HG02763 (cell line): ENCODE results near the gene CD200.

Source experiments
- ATAC-seq: cut with Tn5 transposase; IDR thresholded peaks from one replicate; pipeline ENCODE4 v1.9.1; 2021; ENCODE audit warnings: mild to moderate bottlenecking, moderate library complexity; ENCODE audit not compliant: unreplicated experiment

CD200 gene

DNA sequence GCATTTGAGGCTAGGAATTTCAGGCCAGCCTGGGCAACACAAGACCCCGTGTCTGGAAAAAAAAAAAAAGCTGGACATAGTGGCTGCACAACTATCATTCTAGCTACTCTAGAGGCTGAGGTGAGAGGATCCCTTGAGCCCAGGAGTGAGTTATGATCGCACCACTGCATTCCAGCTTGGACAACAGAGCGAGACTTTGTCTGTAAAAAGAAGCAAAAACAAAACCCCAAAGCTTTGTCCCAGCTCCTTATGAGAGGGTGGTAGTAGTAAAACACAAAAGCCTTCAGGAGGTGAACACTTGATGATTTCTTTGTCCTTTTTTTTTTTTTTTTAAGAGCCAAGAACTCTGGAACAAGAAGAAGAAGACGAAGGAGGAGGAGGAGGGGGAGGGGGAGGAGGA is 1.1 kb upstream of the CD200 start:
- no peak for ATAC-seq

DNA sequence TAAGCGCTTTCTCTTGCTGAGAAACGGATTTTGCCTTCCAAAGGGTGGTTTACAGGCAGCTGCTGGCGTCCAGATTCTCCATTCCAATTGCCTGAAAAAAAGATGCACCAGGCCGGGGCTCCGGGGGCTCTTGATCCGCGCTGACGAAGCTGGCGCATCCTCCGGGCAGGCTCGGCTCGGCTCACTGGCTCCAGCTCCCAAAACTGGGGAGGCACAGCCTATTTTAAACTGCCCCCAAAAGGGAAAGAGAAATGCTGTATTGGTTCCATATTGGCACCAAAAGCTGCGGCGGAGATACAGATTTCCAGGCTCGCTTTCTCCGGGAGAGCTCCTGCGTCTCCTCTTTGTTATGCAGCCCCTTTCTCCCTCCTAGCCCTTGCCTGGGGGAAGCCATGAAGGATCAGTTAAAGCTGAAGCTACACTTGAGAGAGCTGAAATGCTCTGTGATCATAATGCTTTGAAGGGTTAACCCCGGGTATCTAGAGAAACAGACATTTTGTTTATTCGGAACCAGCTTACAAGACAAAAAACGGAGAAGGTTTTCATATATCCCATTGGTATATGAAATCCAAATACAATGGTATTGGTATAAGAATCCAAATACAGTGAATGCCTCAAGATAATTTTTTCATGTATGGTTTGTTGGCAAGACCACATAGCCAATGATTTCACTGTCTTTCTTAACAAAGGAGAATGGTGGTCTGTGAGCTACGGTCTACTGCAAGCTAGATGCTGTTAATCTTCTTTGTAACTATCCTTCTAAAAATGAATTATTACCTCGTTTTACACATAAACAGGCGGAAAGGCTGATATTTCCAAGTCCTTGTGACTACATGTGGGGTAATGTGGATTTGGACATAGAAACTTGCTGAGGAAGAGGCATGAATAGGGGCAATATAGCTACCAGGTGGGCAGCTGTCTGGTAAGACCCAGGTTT is 693 bp downstream of the CD200 start:
- ATAC-seq: peak; percentile 37

DNA sequence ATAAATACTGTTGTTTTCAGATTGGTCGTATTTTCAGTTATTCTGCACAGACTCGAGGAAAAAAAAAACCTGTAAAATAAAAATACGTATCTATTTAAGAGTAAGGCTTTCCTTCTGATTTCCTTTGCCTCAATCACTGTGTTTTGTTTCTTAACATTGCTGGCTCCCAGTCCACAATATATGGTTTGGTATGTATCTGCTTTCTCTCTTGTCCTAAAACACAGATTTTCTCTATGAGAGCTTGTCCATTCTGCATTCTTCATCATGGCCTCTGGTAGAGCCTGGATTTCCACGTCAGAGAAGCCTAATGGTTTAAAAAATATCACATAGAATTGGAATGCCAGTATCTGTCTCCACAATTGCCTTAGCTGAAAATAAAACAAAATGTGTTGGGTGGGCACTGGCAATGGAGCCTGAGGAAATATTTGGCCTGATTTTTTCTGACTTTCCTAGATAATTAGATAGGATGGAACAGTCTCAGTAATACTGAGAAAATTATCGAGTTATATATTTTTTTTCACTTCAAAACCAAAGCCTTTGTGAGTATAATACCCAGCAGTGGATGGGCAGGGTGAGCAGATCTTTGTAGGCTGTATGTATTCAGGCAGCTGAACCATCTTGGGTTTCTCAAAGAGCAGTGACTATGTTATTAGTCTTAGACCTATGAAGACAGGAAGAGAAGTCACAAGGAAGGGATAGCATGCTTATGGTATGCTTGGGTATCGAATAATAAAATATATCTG is 1.9 kb downstream of the CD200 start:
- no peak for ATAC-seq

DNA sequence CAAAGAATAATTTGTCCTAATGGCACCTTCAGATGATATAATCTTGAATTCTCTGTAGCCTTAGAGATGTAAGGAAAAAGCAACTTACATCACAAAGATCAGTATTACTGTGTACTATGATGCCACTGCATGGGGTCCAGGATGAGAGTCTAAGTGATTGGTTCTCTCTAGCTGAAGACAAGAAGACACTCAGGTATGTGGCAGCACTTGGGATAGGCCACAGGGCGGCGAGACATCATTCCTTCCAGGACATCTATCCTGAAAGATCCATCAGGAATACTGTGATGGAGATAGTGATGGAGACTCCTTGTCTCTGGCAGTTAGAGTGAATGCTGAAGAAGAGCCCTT is 2.5 kb downstream of the CD200 start:
- no peak for ATAC-seq

DNA sequence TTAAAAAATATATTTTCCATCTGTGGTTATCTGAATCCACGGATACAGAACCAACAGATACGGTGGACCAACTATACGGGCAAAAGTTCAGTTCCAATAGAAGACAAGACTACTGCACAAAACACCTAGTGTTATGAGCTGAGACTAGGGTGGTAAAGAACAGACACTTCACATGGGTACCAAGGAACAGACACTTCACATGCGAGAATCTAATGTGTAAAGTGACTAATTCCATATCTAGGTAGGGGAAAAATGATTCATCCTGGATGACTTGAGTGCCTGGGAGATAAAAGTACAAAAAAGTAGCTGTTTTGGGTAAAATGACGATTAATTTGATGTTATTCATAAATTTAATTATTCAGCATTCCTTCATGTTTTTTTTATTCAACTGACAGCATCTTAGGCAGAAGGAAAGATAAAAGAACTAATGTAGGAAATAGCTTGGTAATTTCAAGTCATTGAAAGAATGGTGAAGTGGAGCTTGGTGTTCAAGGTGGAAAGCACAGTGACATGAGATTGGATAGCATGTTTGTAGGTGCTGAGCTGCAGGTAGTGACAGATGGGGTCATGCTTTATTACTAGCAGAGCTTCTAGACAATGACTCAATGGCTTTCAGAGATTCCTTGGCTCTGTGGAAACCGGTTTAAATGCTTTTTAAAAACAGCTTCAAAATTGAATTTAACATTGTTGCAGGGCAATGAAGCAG is 5.2 kb downstream of the CD200 start:
- no peak for ATAC-seq

DNA sequence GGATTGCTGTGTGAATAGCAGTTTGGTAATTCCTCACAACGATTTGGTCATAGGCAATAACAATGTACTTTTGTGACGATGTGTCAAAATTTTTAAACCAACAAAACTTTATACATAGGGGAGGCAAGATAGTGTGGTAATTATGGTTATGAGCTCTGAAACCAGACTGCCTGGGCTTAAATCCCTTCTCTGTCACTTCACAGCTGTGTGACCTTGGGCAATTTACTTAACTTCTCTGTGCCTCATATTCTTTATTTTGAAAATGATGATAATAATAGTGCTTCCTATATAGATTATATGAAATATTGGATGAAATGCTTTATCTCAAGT is 5.7 kb downstream of the CD200 start:
- ATAC-seq: no peak

DNA sequence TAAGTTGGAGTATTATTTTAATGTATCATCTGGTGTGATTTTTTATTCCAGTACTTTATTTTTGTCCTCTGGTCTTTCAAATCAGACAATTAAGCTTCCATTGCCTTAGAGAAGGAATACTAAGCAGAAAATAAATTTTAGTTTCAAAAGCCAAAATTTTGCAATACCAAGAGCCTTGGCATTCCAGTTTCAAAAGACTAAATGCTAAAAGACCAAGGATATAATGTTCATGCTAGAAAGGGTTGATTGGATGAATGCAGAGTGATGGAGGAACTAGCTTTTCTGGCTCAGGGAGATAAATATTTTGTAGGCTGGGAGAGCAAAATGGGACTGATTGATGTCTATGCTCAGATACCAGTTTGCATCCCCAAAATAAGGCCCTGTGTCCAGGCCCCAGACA is 6.2 kb downstream of the CD200 start:
- ATAC-seq: no peak

DNA sequence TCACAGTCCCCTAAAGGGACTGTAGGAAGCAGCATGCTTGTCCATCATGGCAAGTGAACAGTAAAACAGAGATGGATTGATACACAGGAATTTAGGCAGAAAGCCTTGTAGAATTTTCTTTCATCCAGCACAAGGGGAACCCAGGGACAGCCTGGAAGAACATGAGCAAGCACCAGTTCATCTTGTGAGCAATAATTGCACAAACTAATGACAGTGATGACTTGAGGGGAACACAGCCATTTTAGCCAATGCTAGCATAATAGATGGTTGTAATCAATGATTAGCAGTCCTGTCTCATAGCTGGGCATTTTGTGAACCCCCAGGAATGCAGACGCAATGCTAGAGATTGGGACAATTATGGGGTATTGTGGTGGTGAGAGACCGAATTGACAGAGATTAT is 6.7 kb downstream of the CD200 start:
- no peak for ATAC-seq

DNA sequence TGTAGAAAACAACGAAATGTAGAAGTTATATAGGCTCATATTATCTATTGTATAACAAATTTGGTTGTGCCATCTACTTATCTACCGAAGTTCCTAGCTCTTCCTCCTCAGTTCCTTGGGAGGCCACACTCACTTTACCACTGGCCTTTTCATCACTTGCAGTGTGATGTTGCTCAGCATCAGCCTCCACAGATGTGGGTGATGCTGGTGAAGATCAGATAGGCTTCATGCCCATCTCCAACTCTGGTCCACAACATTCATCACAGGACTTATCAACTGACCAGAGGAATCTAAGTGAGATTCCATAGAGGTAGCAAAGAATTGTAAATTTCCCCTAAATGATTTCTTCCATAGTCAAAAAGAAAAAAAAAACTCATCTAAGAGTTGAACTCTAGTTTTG is 8.4 kb downstream of the CD200 start:
- no peak for ATAC-seq

DNA sequence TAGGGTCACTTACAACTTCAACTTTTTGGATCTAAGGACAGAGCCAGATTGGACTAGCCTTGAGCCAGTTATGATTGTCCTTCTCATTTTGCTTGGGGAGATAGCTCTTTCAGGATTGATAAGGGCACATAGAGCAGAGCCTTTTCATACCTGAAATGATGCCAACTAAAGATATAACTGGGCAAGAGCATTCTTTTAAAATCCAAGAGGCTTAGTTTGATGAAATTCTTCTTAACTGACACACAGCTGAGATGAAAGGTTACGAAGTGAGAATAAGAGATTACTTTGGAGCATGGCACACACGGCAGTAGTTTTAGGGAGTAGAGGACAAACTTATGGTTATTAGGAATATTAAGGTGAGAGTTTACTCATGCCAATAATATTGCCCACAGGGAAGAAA is 12.7 kb downstream of the CD200 start:
- no peak for ATAC-seq

DNA sequence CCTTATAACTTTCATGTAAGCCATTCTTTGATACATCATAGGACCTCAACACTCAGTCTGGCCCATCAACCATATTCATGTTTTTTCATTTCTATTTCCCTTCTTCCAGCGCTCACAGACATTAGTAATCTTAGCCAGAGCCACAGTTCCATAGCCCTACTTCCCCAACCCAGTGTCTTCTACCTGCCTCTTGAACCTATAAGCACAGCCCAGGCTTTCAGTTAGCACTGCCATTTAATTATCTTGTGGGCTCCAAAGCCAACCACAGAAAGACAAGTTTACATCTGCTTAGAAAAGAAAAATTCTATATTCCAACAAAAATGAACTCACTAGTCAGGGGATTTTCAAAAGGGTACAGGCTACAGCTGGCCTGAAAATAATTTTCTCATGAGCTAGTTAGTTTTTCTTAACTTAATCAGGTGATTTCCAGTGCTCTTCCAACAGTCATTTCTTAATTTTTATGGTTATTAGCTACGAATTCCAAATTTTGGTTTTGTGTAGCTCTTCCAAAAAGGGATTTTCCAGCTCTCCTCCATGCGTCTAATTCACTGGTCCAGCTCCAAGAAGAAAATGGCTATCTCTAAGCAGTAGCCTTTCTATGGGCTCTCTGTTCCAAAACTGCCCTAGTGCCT is 13.7 kb downstream of the CD200 start:
- ATAC-seq: no peak

DNA sequence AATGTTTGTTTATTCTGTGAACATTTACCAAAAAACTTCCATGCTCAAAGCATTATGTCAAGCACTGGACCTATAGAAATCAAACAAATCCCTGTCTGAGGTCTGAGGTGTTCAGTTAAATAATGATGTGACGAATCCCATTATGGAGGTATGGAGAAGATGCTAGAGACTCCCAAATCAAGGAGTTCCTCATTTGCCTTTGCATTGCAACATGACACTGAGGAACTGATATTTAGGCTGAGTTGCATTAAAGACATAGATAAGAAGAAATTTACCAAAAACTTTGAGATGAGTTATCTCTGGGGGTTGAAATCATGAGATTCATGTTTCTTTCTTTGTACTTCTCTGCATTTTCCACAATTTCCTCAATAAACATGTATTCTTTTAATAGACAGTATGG is 16.0 kb downstream of the CD200 start:
- no peak for ATAC-seq

DNA sequence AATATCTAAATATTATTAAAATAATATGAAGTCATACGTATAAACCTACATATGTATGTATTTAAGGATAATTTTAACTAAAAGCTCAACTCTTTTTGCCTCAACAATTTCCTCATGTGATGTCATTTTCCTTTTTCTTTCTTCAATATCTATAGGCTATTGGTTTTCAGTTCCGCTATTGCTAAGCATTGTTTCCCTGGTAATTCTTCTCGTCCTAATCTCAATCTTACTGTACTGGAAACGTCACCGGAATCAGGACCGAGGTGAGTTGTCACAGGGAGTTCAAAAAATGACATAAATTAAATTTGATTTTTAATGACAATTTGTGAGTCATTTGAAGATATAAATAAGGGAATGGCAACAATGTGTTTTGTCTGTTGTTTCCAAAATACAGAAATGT is 16.6 kb downstream of the CD200 start:
- no peak for ATAC-seq

DNA sequence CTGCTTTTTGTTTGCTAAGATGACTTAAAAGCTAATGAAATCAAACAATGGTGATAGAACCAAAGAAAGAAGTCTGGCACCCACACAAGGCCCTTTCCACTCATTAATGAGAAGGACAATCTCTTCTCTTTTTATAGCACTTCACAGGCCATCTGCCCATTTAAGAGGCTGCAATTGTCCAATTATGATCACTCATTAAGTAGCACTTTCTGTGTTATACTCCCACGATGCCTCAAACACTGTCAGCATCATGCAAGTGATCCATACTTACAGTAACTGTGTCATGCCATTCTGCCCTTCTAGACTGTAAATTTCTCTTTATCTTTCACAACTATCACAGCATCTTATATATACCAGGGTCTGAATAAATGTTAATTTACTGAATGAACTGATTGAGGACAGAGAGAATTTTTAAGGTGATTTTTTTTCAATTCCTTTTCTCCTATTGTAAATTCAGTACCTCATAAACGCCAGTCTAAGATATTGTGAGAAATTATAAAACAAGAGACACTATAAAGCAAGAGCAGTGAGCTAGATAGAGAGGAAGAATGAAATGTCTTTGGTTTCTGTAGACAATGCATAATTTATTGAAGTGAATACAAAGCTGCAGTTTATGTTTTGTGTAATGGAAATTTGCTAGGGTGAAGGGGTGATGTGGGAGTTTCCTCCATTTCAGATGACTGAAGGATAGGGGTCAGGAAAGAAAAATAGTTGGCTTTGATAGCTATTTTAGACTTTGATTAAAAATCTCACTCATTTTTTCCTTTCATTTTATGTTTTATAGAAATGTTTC is 17.3 kb downstream of the CD200 start:
- no peak for ATAC-seq

DNA sequence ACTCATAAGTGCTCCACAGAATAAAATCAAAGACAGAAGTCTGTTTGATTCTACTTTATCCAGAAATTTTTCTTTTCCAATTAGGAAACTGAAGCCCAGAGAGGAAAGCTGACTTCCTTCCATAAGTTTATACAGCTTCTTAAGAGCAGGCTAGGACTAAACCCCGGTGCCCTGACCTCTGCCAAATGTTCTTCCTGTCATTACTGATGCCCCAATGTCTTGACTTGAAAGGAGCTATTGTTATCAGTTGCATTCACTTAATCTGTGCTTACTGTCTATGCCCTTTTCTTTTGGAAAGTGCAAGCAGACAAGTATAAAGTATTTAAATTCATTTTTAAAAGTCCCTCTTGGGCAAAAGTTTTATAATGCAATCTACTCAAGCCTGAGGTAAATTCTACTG is 18.1 kb downstream of the CD200 start:
- no peak for ATAC-seq

DNA sequence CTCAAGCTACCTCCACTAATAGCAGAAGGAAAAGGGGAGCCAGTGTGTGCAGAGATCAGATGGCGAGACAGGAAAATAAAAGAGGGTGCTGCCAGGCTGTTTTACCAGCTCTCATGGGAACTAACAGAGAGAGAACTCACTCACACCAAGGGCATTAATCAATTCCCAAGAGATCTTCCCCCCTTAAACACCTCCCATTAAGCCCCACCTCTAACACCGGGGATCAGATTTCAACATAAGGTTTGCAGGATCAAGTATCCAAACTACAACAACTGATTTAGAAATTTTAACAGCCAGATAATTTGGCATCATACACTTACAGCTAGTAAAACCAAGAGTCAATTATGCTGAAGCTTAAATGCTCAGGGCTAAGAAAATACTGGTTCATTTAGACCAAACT is 18.9 kb downstream of the CD200 start:
- no peak for ATAC-seq

DNA sequence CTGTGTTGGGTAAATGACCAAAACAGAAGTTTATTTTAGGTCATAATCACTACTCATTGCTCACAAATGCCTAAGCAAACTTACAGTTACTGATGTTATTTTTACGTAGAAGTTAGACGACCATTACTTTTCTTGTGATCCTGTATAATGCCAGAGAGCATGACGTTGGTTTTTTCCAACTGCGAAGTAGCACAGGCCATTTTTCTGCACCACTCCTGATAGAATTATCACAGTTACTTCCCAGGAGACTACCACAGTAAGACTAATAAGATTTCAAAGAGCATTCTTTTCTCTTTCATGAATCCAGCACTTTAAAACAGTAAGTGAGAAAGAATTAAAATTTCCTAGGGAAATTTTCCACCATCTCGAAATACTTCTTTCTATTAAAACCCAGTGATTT is 19.8 kb downstream of the CD200 start:
- ATAC-seq: no peak

DNA sequence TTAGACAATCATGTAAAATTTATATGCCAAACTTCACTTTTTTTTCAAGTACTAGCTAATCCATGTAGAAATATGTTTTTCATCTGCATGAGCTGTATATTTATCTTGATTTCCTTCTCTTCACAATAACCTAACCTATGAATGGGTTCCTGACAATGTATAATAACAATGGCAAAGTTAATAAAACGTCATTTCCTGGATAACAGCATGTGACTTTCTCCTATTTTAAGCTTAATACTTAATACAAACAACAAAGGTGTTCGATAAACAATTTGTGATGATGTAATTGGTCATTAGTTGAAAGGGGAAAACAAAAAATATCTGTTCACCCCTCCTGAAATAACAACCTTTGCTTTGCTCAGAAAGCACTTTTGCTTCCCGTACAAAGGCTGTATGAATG is 20.4 kb downstream of the CD200 start:
- ATAC-seq: no peak

DNA sequence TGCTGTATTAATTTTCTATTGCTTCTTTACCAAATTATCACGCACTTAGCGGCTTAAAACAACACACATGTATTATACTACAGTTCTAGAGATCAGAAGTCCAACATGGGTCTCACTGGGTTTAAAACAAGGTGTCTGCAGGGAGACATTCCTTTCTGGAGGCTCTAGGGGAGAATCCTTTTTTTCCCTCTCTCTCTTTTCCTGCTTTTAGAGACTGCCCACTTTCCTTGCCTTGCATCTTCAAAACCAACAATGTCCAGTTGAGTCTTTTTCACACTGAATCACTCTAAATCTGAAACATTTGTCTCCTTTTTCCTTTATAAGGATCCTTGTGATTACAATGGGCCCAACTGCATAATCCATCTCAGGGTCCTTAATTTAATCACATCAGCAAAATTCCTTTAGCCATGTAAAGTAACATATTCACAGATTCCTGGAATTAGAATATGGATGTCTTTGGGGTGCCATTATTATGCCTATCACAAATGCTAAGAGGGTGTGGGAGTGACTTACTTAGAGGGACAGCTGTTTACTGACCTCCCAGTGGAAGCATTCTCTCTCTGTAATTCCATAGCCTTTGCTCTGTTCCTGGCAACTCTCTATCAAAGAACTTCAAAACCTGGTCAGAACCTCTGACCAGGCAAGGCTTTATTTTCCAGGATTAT is 21.8 kb downstream of the CD200 start:
- ATAC-seq: no peak

DNA sequence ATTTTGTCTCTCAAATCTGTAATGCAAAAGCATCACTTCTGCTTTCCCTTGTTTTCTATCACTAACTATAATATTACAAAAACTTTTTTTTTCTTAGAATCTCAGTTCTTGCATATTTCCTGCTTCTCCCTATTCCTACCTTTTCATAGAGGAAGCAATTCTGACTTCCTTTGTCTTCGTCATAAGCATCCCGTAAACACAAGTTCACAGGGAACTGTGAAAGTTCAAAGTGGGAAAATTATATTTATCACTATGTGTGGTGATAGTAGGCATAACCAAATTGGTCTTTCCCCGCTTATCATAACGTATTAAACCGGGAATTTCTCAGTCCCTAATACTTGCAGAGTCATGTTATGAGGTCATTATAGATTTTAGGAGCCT is 22.3 kb downstream of the CD200 start:
- no peak for ATAC-seq
